Measurements from ENCODE around the gene SF3A1. TPM values are rescaled to one million over a fixed set of nuclear protein-coding genes. Genes with fewer than 3 reads are reported as not detected.

Gene SF3A1
- total and polyA plus RNA-seq, 2 of the 13 experiments (the other 11 are each of a cell fraction or from before 2014, with no cell fraction given): 10.0 to 22.0 TPM

GRCh38 chr22:30287648-30288418 lies 68.9 kb downstream of the SF3A1 start (continued):
- no peak for TF ChIP-seq ZNF407 (CRISPR knock-in tag; IDR thresholded peaks at IDR 0.05; ENCODE audit: not compliant biosample characterization)
- TF ChIP-seq ZNF225 (CRISPR knock-in tag; IDR thresholded peaks at IDR 0.05): no peak
- TF ChIP-seq ZNF619 (CRISPR knock-in tag; IDR thresholded peaks at IDR 0.05): no peak
- no peak for TF ChIP-seq ZNF776 (CRISPR knock-in tag; IDR thresholded peaks at IDR 0.05)
- 0 out of 2 replicates have a peak, but pooled peaks have one; percentile 51 for TF ChIP-seq ZNF414 (CRISPR knock-in tag; IDR thresholded peaks at IDR 0.05)
- no peak for TF ChIP-seq AGO2 (optimal IDR thresholded peaks at IDR 0.05; ENCODE audit: low read depth, low read length)
- TF ChIP-seq TFDP2 (CRISPR knock-in tag; IDR thresholded peaks at IDR 0.05): no peak
- TF ChIP-seq ZNF432 (CRISPR knock-in tag; IDR thresholded peaks at IDR 0.05; ENCODE audit: borderline replicate concordance): no peak
- TF ChIP-seq ZBTB26 (CRISPR knock-in tag; IDR thresholded peaks at IDR 0.05; ENCODE audit: borderline replicate concordance): no peak
- no peak for TF ChIP-seq SOX5 (CRISPR knock-in tag; IDR thresholded peaks at IDR 0.05; ENCODE audit: borderline replicate concordance)
- TF ChIP-seq XRCC5 (optimal IDR thresholded peaks at IDR 0.05; ENCODE audit: low read length): peak; percentile 65
- TF ChIP-seq KAT8 (CRISPR knock-in tag; IDR thresholded peaks at IDR 0.05): peak; percentile 58; the same call in 1 of the 2 replicates
- TF ChIP-seq ZNF441 (CRISPR knock-in tag; IDR thresholded peaks at IDR 0.05; ENCODE audit: borderline replicate concordance): no peak
- peak; percentile 26; the same call in 1 of the 2 replicates for TF ChIP-seq MED1 (CRISPR knock-in tag; IDR thresholded peaks at IDR 0.05)
- no peak for TF ChIP-seq REL (CRISPR knock-in tag; conservative IDR thresholded peaks at IDR 0.05)
- no peak for TF ChIP-seq MTA3 (CRISPR knock-in tag; IDR thresholded peaks at IDR 0.05)
- TF ChIP-seq NFE2 (CRISPR knock-in tag; IDR thresholded peaks at IDR 0.05): 0 out of 2 replicates have a peak, but pooled peaks have one; percentile 29
- TF ChIP-seq ELF4 (CRISPR knock-in tag; IDR thresholded peaks at IDR 0.05; ENCODE audit: borderline replicate concordance): no peak
- no peak for TF ChIP-seq TEAD2 (CRISPR knock-in tag; IDR thresholded peaks at IDR 0.05)
